GM21717 (cell line): ENCODE results near the gene CHRND.

Source experiments
- ATAC-seq: cut with Tn5 transposase; IDR thresholded peaks from one replicate; pipeline ENCODE4 v1.9.1; 2021; ENCODE audit warnings: mild to moderate bottlenecking, moderate library complexity; ENCODE audit not compliant: unreplicated experiment

CHRND gene

GRCh38 chr2:232525791-232526371, at the start of gene CHRND:
Gene CHRND, plus strand, starts transcription at chr2:232526160. Its CDS starts 56 bp downstream, at chr2:232526216.
- ATAC-seq: no peak

- no peak for ATAC-seq
Measured at GRCh38 chr2:232476791-232477190, 49.2 kb upstream of the CHRND start.

- no peak for ATAC-seq
Measured at GRCh38 chr2:232477751-232478510, 48.0 kb upstream of the CHRND start.

GRCh38 chr2:232478571-232479340, 47.2 kb upstream of the CHRND start:
- no peak for ATAC-seq

GRCh38 chr2:232479341-232480200, 46.4 kb upstream of the CHRND start:
- ATAC-seq: no peak

- ATAC-seq: no peak
Measured at GRCh38 chr2:232480201-232481190, 45.5 kb upstream of the CHRND start.

GRCh38 chr2:232481322-232482140, 44.4 kb upstream of the CHRND start:
- ATAC-seq: no peak

- no peak for ATAC-seq
Measured at GRCh38 chr2:232482301-232483238, 43.4 kb upstream of the CHRND start.

- no peak for ATAC-seq
Measured at GRCh38 chr2:232483311-232483922, 42.5 kb upstream of the CHRND start.

GRCh38 chr2:232483923-232484627, 41.9 kb upstream of the CHRND start:
- no peak for ATAC-seq

GRCh38 chr2:232484628-232485347, 41.2 kb upstream of the CHRND start:
- ATAC-seq: no peak

- ATAC-seq: no peak
Measured at GRCh38 chr2:232485348-232485756, 40.6 kb upstream of the CHRND start.

GRCh38 chr2:232485757-232486557, 40.0 kb upstream of the CHRND start:
- no peak for ATAC-seq

GRCh38 chr2:232486558-232487384, 39.2 kb upstream of the CHRND start:
- ATAC-seq: no peak
